A549 (cell line): ENCODE data around the gene C4orf17. TPM values are rescaled to one million over a fixed set of nuclear protein-coding genes. Genes with fewer than 3 reads are reported as not detected.

Experiments
- ATAC-seq, 2 experiments: fragments of 200-7000 bp in 1 of 2; fragments of >200 bp in 1 of 2; cut with Nextera tagmentation in 1 of 2; cut with Tn5 transposase in 1 of 2; 3 replicates each; pipeline versions ENCODE4 v1.8.0 to v1.9.1; 2018 to 2020; ENCODE audit warnings: mild to moderate bottlenecking in 1 of 2, moderate library complexity in 1 of 2
- CTCF ChIA-PET: fragments of 300-600 bp; sonication (Branson Sonifier 250); formaldehyde crosslinking; extraction: SDS; loops from one replicate; lab custom pipeline; 2021; ENCODE audit warnings: antibody characterized with exemption, inconsistent platforms; lab: Yijun Ruan, JAX
- POLR2A ChIA-PET: fragments of 350-600 bp; formaldehyde crosslinking; extraction: SDS; loops from one replicate; lab custom pipeline; 2021; ENCODE audit warnings: antibody characterized with exemption, inconsistent platforms; lab: Yijun Ruan, JAX
- DNase-seq, 2 experiments: peaks; one replicate each; pipeline versions ENCODE4 v3.0.0 to v3.0.0-alpha.2; 2011 to 2016; ENCODE audit warnings: low read depth in 1 of 2, low spot score in 1 of 2
- FAIRE-seq: peaks from 2 replicates; lab custom pipeline; 2011; peaks lifted over from hg19 to GRCh38; lab: Jason Lieb, UNC
- H3K27ac ChIP-seq, 2 experiments: fragments of >200 bp; sonication (Bioruptor Twin); formaldehyde crosslinking; 3 replicates each; pipeline ENCODE4 v1.5.1; 2016 to 2017
- H3K4me1 ChIP-seq: fragments of >200 bp; sonication (Bioruptor Twin); formaldehyde crosslinking; 3 replicates; pipeline ENCODE4 v1.6.1; 2016
- H3K4me2 ChIP-seq: fragments of >200 bp; sonication (Bioruptor Twin); formaldehyde crosslinking; 3 replicates; pipeline ENCODE4 v1.6.1; 2016
- H3K4me3 ChIP-seq: fragments of >200 bp; sonication (Bioruptor Twin); formaldehyde crosslinking; 3 replicates; pipeline ENCODE4 v1.5.1; 2016
- H3K9me3 ChIP-seq: fragments of >200 bp; sonication (Bioruptor Twin); formaldehyde crosslinking; 3 replicates; pipeline ENCODE4 v1.6.1; 2016
- ATOH8 ChIP-seq: fragments of 250-450 bp; sonication (Bioruptor Pico); IDR thresholded peaks from 2 replicates; pipeline ENCODE4 v1.5.0; 2020; ENCODE audit warnings: low read depth, mild to moderate bottlenecking, moderate library complexity
- BCL3 ChIP-seq: fragments of >200 bp; sonication (Bioruptor Twin); formaldehyde crosslinking; IDR thresholded peaks from 3 replicates; pipeline ENCODE4 v1.6.1; 2016
- CHD2 ChIP-seq: fragments of 150-350 bp; IDR thresholded peaks from 2 replicates; pipeline ENCODE4 v1.6.1; 2014; ENCODE audit warnings: low read length; ENCODE audit not compliant: partially characterized antibody
- CHD4 ChIP-seq: fragments of 200-600 bp; sonication (generic); IDR thresholded peaks from 2 replicates; pipeline ENCODE4 v1.6.1; 2016; ENCODE audit warnings: antibody characterized with exemption, mild to moderate bottlenecking, borderline replicate concordance
- CTCF ChIP-seq: fragments of >200 bp; sonication (Bioruptor Twin); formaldehyde crosslinking; IDR thresholded peaks from 3 replicates; pipeline ENCODE4 v1.5.1; 2016
- E2F6 ChIP-seq: IDR thresholded peaks from 2 replicates; pipeline ENCODE4 v1.6.1; 2012; ENCODE audit warnings: low read depth, borderline replicate concordance
- EHF ChIP-seq: fragments of 250-450 bp; sonication (Bioruptor Pico); IDR thresholded peaks from 2 replicates; pipeline ENCODE4 v1.5.0; 2020; ENCODE audit warnings: mild to moderate bottlenecking
- EHMT2 ChIP-seq: fragments of 200-600 bp; sonication (generic); IDR thresholded peaks from 2 replicates; pipeline ENCODE4 v1.6.1; 2016; ENCODE audit warnings: antibody characterized with exemption, low read depth, mild to moderate bottlenecking, moderate library complexity
- ESRRA ChIP-seq: fragments of 150-350 bp; IDR thresholded peaks from 2 replicates; pipeline ENCODE4 v1.6.1; 2014; ENCODE audit warnings: mild to moderate bottlenecking, low read length, borderline replicate concordance
- GATA3 ChIP-seq: IDR thresholded peaks from 2 replicates; pipeline ENCODE4 v1.6.1; 2012; ENCODE audit warnings: borderline replicate concordance
- HDAC2 ChIP-seq: fragments of 200-600 bp; sonication (generic); IDR thresholded peaks from 2 replicates; pipeline ENCODE4 v1.6.1; 2016
- HEYL ChIP-seq: fragments of 250-450 bp; sonication (Bioruptor Pico); IDR thresholded peaks from 2 replicates; pipeline ENCODE4 v1.8.0; 2021; ENCODE audit warnings: mild to moderate bottlenecking, moderate library complexity
- HOXB5 ChIP-seq: fragments of 250-450 bp; sonication (Bioruptor Pico); IDR thresholded peaks from 2 replicates; pipeline ENCODE4 v1.5.0; 2020; ENCODE audit warnings: mild to moderate bottlenecking, moderate library complexity
- JUN ChIP-seq, 2 experiments: fragments of >200 bp; sonication (Bioruptor Twin); formaldehyde crosslinking; IDR thresholded peaks; 2 replicates in 1 of 2; 3 replicates in 1 of 2; pipeline ENCODE4 v1.6.1; 2016 to 2017
- JUNB ChIP-seq: fragments of >200 bp; sonication (Bioruptor Twin); formaldehyde crosslinking; IDR thresholded peaks from 2 replicates; pipeline ENCODE4 v1.6.1; 2016
- KDM5A ChIP-seq: fragments of 200-600 bp; sonication (generic); IDR thresholded peaks from 2 replicates; pipeline ENCODE4 v1.6.1; 2016; ENCODE audit warnings: antibody characterized with exemption, mild to moderate bottlenecking
- MAFK ChIP-seq: fragments of 450-650 bp; IDR thresholded peaks from 2 replicates; pipeline ENCODE4 v1.6.1; 2014; ENCODE audit not compliant: partially characterized antibody
- MAZ ChIP-seq: fragments of 150-350 bp; IDR thresholded peaks from 2 replicates; pipeline ENCODE4 v1.6.1; 2014; ENCODE audit warnings: antibody characterized with exemption, low read depth, low read length, borderline replicate concordance
- MYC ChIP-seq: IDR thresholded peaks from 2 replicates; pipeline ENCODE4 v1.6.1; 2012; ENCODE audit warnings: mild to moderate bottlenecking, inconsistent platforms, low read length, improper control_type of control experiment, borderline replicate concordance
- PBX3 ChIP-seq: IDR thresholded peaks from 2 replicates; pipeline ENCODE4 v1.6.1; 2012
- RCOR1 ChIP-seq: fragments of 150-350 bp; IDR thresholded peaks from 2 replicates; pipeline ENCODE4 v1.6.1; 2014; ENCODE audit warnings: antibody characterized with exemption, low read length, low read depth
- SREBF2 ChIP-seq: fragments of 450-650 bp; IDR thresholded peaks from 2 replicates; pipeline ENCODE4 v1.6.1; 2014; ENCODE audit warnings: mild to moderate bottlenecking, moderate library complexity
- TFCP2L1 ChIP-seq: fragments of 250-450 bp; sonication (Bioruptor Pico); IDR thresholded peaks from 2 replicates; pipeline ENCODE4 v1.5.0; 2021; ENCODE audit warnings: mild to moderate bottlenecking
- TP53 ChIP-seq: fragments of 250-450 bp; sonication (Bioruptor Pico); IDR thresholded peaks from 2 replicates; pipeline ENCODE4 v1.5.0; 2021; ENCODE audit warnings: mild to moderate bottlenecking, moderate library complexity
- ZFP36 ChIP-seq: fragments of 450-650 bp; IDR thresholded peaks from 2 replicates; pipeline ENCODE4 v1.6.1; 2014; ENCODE audit warnings: borderline replicate concordance; ENCODE audit not compliant: partially characterized antibody
- ZNF302 ChIP-seq: fragments of 250-450 bp; sonication (Bioruptor Pico); IDR thresholded peaks from 2 replicates; pipeline ENCODE4 v1.9.0; 2021; ENCODE audit warnings: inconsistent platforms, mild to moderate bottlenecking, moderate library complexity
- WGBS: methylation state at CpG from one replicate; pipeline ENCODE4 v1.1.6; 2017; ENCODE audit errors: missing lambda C conversion rate; 5-methylcytosine and 5-hydroxymethylcytosine counted together
- polyA plus RNA-seq, 4 experiments: library from polyadenylated mRNA; depleted of rRNA in 3 of 4; stranded (reverse); fragments of >200 nt; fragmentation: RNase III in 1 of 4; extraction: RNeasy Plus Mini Kit Qiagen cat#74134 plus additional on column Dnase treatment in 1 of 4; gene quantifications; 2 replicates in 3 of 4; 3 replicates in 1 of 4; pipeline ENCODE4 v1.2.3, GENCODE V29; 2011 to 2017

Gene C4orf17
- polyA plus RNA-seq, 2 of the 4 experiments (the other 2 are of a cell fraction), result not detected

DNA sequence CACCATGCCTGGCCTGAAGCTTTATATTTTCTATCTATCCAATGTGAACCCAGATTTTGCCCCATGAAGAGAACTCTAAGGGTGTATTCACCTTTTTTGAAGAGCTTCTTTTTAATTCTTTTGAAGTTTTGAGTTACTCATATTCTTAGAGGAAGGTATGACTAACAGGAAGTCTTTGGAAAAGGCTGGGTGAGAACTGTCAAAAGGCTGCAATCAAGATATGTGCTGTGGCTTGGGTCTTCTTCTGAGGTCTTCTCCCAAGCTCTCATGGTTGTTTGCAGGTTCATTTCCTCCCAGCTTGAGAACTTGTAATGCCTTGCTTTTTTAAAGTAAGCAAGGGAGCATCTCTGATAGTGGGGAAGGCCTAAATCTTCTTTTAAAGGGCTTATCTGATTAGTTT lies 3.1 kb upstream of the C4orf17 start:
- TF ChIP-seq MAZ (no peak), HOXB5 (CRISPR knock-in tag) (no peak), ESRRA (no peak), BCL3 (no peak), TFCP2L1 (CRISPR knock-in tag) (no peak), JUN (IDR thresholded peaks at IDR 0.05) (no peak), KDM5A (no peak)
- no peak for DNase-seq
- POLR2A ChIA-PET, result no interaction called here
- Histone ChIP-seq H3K4me1 (no peaks in the 10 kb centered on the region), H3K9me3 (no peaks in the 10 kb centered on the region), H3K4me2 (no peak overlapping the region), H3K27ac (no peak overlapping the region), H3K4me3 (no peak overlapping the region)
- ATAC-seq, result no peak
- CTCF ChIA-PET, result no interaction called here
- no peak for FAIRE-seq

GRCh38 chr4:99518601-99519295 lies 7.9 kb downstream of the C4orf17 start:
- 78% methylated on average over 6 of the region's 6 CpGs for WGBS
- FAIRE-seq (no peak), ATAC-seq (no peak), DNase-seq (no peak)
- H3K27ac ChIP-seq, result no peak overlapping the region
- TF ChIP-seq ZNF302 (CRISPR knock-in tag) (no peak), ESRRA (no peak), CHD4 (no peak), HDAC2 (no peak), PBX3 (no peak), ZFP36 (no peak), GATA3 (no peak), TP53 (CRISPR knock-in tag) (no peak), RCOR1 (no peak)
- H3K9me3 ChIP-seq, result no peaks in the 10 kb centered on the region
- no peak overlapping the region for H3K4me3 ChIP-seq
- H3K4me1 ChIP-seq, result no peaks in the 10 kb centered on the region
- no peak overlapping the region for H3K4me2 ChIP-seq
- ChIA-PET POLR2A (no interaction called here), CTCF (no interaction called here)

- TF ChIP-seq E2F6, result no peak
- TF ChIP-seq CTCF, result no peak
- no peak for TF ChIP-seq JUN (IDR thresholded peaks at IDR 0.05)
- TF ChIP-seq MAFK, result no peak
- no peak for TF ChIP-seq ATOH8
- no peak for TF ChIP-seq EHF
- TF ChIP-seq HEYL (CRISPR knock-in tag), result no peak
- TF ChIP-seq JUNB, result no peak
- TF ChIP-seq EHMT2, result no peak
- TF ChIP-seq CHD2, result no peak
- TF ChIP-seq SREBF2, result no peak
- TF ChIP-seq MYC, result no peak
- TF ChIP-seq ZFP36, result no peak
- Histone ChIP-seq H3K27ac (no peak overlapping the region), H3K4me2 (no peak overlapping the region), H3K4me1 (no peaks in the 10 kb centered on the region), H3K4me3 (no peak overlapping the region), H3K9me3 (no peaks in the 10 kb centered on the region)
- ATAC-seq (no peak), FAIRE-seq (no peak), DNase-seq (no peak)
- ChIA-PET POLR2A (no interaction called here), CTCF (no interaction called here)
Observed at GRCh38 chr4:99529228-99529627, 18.4 kb downstream of the C4orf17 start.
